GM21528 (cell line): Measurements from ENCODE around the gene SCLT1.
"Not testable (repeated sequence)": the region's sequence is repeated elsewhere in the genome, so short reads cannot be mapped to it uniquely, and the experiment has no call there.

Source experiments
- ATAC-seq: cut with Tn5 transposase; IDR thresholded peaks from one replicate; pipeline ENCODE4 v1.9.1; 2021; ENCODE audit warnings: mild to moderate bottlenecking, moderate library complexity; ENCODE audit not compliant: unreplicated experiment, low FRiP score

The SCLT1 gene

GRCh38 chr4:129093191-129093920 lies at the start of gene SCLT1:
Gene SCLT1 (minus strand): TSS chr4:129093539. CDS start chr4:129093103, 436 bp downstream.
- peak; percentile 96 for ATAC-seq

DNA sequence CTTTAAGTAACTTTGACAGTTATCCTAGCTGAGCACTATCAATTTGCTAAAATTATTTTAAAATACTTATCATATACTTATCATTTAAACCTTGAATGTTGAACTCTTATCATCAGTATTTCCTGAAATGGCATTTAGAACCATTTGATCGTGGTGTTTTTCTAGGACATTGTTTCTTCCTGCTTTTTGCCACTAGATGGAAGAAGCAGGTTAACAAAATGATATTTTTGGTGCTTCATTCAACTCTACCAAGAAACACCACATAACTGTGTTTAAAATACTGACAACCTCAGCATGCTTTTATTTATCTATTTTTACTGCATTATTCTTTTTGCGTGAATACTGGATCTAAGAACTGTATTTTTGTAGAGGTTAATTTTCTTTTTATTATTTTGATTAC lies 47.2 kb upstream of the SCLT1 start:
- no peak for ATAC-seq

DNA sequence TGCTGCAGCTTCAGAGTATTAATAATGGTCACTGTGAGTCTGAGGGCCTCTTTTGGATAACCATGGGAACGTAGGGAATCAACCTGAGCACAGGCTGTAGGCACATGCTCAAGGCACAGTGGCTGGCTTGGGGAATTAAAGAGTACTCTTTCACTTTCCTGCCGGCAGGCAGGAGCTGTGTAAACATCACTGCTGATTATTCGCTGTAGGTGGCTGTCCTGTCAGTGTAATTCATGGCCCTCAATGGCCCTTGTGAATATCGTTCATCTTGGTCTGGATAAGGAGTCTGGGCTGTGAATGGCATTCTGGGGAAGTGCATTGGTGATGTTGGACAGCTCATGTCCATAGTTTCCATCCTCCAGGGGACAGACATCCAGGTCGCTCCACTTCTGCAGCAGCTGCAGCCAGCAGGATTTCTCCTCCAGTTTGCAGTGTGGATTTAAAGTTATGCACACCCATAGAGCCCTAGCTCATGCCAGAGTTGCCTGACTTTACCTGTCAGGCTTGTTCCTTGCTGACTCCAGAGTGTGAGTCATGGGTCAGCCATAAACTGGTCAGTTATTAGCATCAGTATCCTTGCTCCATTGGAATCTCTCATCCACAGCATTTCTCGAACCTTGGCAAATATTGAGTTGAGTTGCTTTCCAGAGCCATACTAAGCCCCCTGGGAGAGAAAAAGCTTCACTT lies 45.6 kb upstream of the SCLT1 start:
- no peak for ATAC-seq

DNA sequence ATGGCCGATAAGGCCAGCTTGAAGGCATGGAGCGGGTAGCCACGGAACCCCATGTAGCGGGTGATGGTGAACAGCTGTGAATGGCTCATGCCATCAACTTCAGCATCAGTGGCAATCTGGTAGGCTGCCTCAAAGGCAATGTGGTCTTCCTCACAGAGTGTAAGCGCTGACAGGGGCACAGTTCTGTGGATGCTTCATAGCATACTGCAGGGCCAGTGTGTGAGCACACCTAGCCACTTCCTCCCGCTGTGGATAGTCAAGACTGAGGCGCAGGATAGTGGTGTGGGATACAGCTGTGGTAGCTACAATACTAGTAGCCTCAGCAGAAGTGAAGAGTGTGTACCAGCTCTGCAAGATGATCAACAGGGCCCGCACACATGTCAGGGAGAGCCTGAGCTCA lies 43.1 kb upstream of the SCLT1 start:
- ATAC-seq, result no peak

DNA sequence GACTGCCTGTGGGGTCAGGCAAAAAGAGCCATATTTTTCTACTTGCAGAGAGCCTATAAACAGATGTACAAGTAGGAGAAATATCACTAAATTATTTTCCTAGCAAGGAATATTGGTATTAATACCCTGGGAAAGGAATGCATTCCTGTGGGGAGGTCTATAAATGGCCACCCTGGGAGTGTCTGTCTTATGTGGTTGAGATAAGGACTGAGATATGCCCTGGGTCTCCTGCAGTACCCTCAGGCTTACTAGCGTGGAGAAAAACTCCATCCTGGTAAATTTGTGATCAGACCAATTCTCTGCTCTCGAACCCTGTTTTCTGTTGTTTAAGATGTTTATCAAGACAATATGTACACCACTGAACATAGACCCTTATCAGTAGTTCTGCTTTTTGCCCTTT lies 38.0 kb upstream of the SCLT1 start:
- ATAC-seq, result no peak

GRCh38 chr4:129129143-129129542 lies 35.8 kb upstream of the SCLT1 start:
- ATAC-seq, result no peak

DNA sequence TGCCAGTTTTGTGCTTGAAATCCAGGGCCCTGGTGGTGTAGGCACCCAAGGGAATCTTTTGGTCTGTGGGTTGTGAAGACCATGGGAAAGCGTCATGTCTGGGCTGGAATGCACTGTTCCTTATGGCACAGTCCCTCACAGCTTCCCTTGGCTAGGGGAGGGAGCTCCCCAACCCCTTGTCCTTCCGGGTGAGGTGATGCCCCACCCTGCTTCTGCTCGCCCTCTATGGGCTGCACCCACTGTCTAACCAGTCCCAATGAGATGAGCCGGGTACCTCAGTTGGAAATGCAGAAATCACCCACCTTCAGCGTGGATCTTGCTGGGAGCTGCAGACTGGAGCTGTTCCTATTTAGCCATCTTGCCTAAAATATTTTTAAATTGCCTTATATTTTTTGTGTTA lies 33.3 kb upstream of the SCLT1 start:
- not testable (repeated sequence) for ATAC-seq

DNA sequence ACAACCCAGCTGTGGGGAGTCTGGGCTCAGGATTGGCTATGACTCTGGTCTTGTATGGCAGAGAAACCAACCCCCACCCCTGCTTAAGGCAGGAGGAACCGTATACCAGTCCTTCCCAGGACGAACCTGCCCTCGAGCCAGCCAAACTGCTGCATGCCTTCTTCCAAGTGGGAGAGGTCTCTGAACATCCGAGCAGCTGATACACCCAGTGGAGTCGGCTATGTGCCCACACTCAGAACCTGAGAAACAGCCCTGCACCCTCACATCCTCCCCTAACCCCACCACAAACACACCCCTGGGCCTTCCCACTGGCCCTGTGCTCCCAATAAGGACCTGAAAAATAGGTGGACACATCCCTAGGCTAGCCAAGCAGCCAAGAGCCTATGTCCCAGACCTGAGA lies 24.4 kb upstream of the SCLT1 start:
- no peak for ATAC-seq

DNA sequence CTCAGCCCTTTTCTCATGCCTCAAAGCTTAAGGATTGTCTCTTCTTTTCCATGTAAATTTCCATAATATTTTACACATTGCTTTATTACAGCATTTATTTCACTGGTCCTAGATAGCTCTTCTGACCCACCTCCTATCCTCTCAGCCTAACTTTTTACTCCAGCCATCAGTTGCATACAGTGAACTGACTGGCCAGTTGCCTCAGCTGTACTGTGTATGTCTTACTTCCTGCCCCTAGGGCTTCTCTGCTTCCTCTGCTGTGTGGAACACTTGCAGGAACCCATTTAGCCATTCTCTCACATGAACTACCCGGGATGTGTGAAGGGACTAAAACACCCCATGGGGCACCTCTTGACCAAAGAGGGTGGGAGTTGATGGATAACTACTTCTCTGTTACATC lies 20.6 kb upstream of the SCLT1 start:
- no peak for ATAC-seq

DNA sequence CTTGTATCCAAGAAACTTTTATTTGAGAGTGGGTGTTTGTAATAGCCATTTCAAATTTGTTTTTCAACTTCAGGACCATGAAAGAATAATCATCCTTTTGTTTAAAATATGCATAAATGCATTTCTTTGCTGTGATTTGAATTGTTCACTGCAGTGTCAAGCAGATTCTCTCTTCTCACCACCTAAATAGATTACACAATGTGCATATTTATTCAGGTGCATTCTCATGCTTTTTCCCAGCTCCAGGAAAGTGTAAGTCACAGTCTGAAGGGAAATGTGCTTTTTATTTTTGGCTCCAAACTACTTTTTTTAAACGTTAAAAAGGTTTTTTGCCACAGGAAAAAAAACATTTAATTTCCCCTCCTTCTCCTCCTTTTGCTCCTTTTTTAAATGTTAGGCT lies 20.1 kb upstream of the SCLT1 start:
- ATAC-seq, result no peak

DNA sequence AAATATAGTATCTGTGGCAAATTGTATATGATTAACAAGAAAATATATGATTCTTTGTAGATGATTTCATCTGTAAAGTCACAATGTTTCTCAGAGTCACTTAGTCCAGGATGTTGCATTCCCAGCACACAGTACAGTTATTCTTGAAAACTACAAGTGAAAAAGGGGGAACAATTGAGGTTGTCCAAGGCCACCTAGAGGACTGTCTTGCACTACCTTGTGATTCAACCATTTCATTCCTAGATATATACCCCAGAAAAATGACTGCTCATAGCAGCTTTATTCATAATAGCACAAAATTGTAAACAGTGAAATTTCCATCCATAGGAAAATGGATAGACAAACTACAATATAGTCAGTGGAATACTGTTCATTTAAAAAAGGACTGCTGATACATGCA lies 18.6 kb upstream of the SCLT1 start:
- ATAC-seq, result no peak

GRCh38 chr4:129110931-129111330 lies 17.6 kb upstream of the SCLT1 start:
- ATAC-seq, result no peak

GRCh38 chr4:129109965-129110824 lies 16.9 kb upstream of the SCLT1 start:
- no peak for ATAC-seq

DNA sequence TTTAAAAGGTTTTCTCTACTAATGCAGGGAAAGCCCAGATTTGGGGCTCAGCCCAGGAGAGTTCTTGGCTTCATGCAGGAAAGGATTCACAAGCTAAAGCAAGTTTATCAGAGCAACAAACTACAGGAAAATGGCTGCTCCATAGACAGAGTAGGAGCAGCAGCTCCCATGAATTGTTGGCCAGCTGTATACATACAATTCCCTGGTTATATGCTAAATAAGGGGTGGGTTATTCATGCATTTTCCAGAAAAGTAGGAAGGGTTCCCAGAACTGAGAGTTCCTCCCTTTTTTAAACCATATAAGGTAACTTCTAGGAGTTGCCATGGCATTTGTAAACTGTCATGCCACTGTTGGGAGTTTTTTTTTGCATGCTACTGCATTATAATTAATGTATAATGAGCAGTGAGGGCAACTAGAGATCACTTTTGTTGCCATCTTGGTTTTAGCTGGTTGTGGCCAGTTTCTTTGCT lies 5.2 kb upstream of the SCLT1 start:
- ATAC-seq, result no peak

- ATAC-seq, result peak; percentile 50
Measured at GRCh38 chr4:129095811-129096454, 2.6 kb upstream of the SCLT1 start, which contains the start of gene C4orf33. Gene C4orf33 (plus strand): TSS chr4:129096152. CDS start chr4:129102611, 6,459 bp downstream.

- no peak for ATAC-seq
Measured at GRCh38 chr4:129094347-129094746, 1.0 kb upstream of the SCLT1 start.

- ATAC-seq, result no peak
Measured at GRCh38 chr4:129092631-129093190, 628 bp downstream of the SCLT1 start.

DNA sequence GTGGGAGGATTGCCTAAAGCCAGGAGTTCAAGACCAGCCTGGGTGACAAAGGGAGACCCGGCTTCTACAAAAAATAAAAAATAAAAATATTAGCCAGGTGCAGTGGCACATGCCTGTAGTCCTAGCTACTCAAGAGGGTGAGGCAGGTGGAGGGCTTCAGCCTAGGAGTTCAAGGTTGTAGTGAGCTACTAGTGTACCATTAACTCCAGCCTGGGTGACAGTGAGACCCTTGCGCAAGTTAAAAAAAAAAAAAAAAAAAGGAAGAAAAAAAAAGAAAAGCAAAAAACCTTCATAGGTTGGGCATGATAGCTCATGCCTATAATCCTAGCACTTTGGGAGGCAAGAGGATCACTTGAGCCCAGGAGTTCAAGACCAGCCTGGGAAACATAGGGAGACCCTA lies 5.8 kb downstream of the SCLT1 start:
- ATAC-seq, result no peak

- ATAC-seq, result no peak
Measured at GRCh38 chr4:129085472-129085871, 7.9 kb downstream of the SCLT1 start.

DNA sequence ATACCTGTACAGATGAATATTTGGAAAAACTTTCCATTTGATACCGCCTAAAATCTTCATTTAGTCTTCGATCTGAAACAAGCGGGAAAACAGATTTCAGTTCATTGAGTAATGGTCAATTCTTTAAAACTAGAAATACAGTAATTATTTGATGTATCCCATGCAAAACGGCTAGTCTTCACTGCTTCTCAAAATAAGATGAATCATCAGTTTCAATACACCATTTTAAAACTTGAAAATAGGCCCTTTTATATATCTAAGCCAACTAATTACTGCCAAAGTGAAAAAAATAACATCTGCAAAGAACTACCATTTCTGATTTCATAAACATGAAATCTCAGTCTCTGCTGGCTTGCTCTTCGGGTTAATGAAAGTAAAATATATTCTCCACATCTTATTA lies 11.0 kb downstream of the SCLT1 start:
- no peak for ATAC-seq
